ENCODE results near the gene MED29. TPM values are rescaled to one million over a fixed set of nuclear protein-coding genes. Genes with fewer than 3 reads are reported as not detected.

The MED29 gene, protein sequence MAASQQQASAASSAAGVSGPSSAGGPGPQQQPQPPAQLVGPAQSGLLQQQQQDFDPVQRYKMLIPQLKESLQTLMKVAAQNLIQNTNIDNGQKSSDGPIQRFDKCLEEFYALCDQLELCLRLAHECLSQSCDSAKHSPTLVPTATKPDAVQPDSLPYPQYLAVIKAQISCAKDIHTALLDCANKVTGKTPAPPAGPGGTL
- 20.7 and 41.1 TPM in 2 replicates for total RNA-seq (2014; rRNA removed; shearing (Covaris generic))

GRCh38 chr19:39390751-39391437 is at the start of gene MED29, which contains the start of gene PAF1:
TSS of gene MED29 (plus strand) at chr19:39391378. CDS start at chr19:39391423, 45 bp downstream.
TSS of gene PAF1 (minus strand) at chr19:39391106. CDS start at chr19:39390864, 242 bp downstream.
- DNase-seq (ENCODE audit: low read depth), result peak; percentile 100

DNA sequence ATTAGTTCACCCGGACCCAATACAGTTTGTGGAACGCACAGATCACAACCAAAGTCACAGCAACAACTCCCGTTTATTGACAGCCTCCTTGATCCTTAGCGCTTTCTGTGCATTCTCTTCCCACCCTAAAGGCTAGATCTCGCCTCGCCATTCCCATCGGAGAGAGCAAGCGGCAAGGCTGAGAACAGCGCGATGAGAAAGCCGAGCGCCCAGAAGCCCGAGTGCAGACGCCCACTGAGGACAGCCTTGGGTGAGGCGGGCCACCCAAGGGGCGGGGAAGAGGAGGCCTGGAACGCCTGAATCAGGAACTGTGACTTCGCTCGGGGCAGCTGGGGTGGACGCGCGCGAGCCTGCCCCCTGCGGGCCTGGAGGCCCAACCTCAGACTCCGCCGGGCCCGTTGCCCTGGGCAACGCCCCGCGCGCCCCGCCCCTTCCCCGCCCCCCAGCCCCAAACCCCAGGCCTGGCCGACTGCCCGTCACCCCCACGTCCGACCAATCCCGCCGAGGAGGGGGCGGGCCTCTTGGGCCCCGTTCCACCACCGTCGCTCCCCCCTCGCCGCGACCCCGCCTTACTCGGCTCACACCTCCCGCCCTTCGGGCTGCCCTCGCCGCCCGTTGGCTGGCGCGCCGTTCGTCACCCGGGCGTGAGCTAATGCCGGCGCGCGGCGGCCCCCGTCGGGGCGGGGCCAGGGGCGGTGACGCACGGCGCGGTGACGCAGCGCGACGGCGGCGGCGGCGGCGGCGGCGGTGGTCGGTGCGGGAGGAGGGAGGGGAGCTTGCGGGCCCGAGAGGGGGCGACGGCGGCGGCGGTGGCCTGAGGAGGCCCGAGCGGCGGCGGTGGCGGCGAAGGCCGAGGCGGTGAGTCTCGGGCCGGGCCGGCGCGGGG is 49.2 kb upstream of the MED29 start, which contains the start of gene SAMD4B:
TSS of gene SAMD4B (plus strand) at position 703 of the 886 bp plus-strand sequence. CDS start 14,473 bp downstream, outside the sequence.
- peak; percentile 100 for DNase-seq (ENCODE audit: low read depth)

- DNase-seq (ENCODE audit: low read depth), result no peak
Observed at GRCh38 chr19:39342647-39343305, 48.4 kb upstream of the MED29 start.

DNA sequence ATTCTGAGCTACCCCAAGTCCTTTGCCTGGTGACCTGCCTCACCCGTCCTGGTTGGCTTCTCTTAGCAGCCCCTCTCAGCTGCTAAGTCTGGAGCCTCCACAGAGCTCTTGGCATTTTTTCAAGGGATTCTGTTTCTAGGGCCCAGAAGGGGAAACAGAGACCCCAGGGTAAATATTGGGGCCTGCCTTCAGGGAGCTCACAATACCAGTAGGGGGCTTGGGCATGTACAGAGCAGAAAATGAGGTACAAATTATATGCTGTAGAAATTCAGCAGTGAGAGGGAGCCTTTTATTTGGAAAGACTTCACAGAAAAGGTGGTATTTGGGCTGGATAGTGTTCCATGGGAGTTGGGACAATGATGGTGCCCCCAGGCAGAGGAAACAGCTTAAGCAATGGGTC is 45.2 kb upstream of the MED29 start:
- no peak for DNase-seq (ENCODE audit: low read depth)

- no peak for DNase-seq (ENCODE audit: low read depth)
Observed at GRCh38 chr19:39347332-39348164, 43.6 kb upstream of the MED29 start.

GRCh38 chr19:39349326-39349725 is 41.9 kb upstream of the MED29 start:
- DNase-seq (ENCODE audit: low read depth), result no peak

DNA sequence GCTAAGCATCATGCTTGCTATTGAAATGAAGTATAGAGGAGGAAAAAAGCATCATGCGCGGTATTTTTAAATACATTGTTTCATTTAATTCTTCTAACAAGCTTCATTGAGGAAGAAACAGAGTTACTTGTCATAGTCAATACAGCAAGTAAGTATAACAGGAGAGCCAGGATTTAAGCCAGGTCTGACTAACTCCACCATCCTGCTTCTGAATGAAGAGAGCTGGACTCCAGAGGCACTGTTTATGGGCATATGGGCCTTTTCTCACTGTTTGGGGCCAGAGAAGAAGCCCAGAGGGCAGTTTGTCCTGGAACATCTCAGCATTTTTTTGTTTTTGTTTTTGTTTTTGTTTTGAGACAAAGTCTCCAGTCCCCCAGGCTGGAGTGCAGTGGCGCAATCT is 41.0 kb upstream of the MED29 start:
- no peak for DNase-seq (ENCODE audit: low read depth)

- DNase-seq (ENCODE audit: low read depth), result no peak
Observed at GRCh38 chr19:39351537-39352064, 39.6 kb upstream of the MED29 start.

DNA sequence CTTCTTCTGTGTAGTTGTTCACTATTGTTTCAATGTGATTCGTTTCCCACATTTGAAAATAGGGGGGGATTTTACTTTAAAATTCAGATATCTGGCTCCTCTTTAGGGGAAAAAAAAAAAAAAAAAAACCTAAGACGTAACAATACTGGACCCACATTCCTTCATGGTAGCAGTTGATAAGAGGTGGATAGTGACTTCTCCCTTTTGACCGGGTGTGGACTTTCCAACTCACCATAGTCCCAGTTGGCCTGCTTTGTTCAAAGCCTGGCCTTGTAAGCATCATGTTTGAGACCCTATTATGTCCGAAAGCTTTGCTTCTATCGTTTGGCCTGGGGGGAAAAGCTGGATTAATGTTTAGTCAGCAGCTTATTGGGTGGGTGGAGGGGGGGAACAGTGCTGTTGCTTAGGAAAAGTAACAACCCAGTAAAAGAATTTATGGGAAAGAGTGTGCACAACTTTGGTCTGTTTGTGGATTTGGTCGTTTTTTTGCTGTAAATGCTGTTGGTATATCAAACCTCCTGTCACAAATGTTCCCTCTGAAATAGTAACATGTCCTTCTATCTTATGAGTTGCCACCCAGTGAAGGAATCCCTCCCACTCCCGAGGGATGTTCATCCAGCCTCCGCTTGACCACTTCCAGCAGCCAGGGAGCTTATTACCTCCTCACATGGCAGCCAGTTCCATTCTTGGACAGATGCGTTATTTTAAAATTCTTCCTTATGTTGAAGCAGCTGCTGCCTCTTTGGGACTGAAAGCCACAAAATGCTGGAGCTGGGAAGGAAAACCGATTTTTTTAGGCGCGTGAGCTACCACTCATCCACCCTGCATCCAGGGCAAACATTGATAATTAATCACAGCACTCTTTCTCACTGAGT is 38.6 kb upstream of the MED29 start:
- DNase-seq (ENCODE audit: low read depth), result no peak

DNA sequence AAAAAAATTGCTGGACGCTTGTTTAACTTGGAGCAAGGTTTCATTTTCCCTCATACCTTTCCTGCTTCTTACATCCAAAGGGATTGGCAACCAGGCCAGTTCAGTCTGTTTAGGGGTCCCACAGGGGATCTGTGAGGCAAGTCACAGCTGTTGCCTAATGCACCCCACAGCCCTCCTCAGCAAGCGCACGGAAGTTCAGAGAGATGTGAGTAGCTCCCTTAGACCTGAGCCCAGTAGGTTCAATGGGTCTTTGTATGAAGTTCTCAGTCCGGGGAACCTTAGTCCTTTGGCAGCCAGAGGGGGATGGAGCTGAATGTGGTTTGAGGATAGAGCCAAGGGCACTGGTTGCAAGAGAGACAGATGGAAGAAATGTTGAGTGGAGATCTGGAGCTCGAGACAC is 35.9 kb upstream of the MED29 start:
- no peak for DNase-seq (ENCODE audit: low read depth)

GRCh38 chr19:39356073-39356472 is 35.1 kb upstream of the MED29 start:
- no peak for DNase-seq (ENCODE audit: low read depth)

GRCh38 chr19:39356647-39357046 is 34.5 kb upstream of the MED29 start:
- DNase-seq (ENCODE audit: low read depth), result no peak

GRCh38 chr19:39359026-39359425 is 32.2 kb upstream of the MED29 start:
- DNase-seq (ENCODE audit: low read depth), result no peak

DNA sequence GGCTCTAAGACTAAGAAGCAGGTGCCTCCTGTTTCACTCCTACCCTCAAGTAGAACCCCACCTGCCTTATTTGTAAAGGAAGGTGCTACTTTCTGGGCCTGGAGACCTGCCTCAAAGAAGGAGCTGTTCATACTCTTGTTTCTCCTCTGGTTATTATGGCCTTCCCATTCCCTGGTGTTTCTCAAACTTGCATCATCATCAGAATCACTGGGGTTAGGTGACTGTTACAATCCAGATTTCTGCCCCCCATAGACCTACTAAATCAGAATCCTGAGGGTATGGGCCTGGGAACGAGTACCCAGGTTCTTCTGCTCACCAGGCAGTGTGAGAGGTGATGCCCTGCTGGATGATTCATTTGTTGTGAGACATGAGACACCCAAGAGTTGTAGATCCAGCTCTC is 30.6 kb upstream of the MED29 start:
- DNase-seq (ENCODE audit: low read depth), result no peak

GRCh38 chr19:39362682-39363657 is 28.2 kb upstream of the MED29 start:
- peak; percentile 21 for DNase-seq (ENCODE audit: low read depth)

GRCh38 chr19:39363901-39364457 is 27.2 kb upstream of the MED29 start:
- DNase-seq (ENCODE audit: low read depth), result no peak

DNA sequence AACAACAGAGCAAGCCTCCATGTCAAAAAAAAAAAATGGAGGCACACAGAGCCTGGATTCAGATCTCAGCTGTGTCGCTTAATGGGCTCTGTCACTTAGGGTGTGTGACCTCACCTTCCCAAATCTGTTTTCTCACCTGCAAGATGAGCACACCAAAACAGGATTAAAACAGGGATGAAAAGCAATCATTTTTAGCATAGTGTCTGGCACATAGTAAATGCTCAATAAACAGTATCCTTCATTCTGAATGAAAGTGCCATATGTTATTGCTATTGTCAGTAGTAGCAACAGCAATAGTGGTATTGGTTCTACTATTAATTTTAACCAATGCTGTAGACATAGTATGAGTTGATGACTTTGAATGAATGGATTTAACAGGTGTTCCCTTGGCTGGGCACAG is 25.6 kb upstream of the MED29 start:
- no peak for DNase-seq (ENCODE audit: low read depth)

DNA sequence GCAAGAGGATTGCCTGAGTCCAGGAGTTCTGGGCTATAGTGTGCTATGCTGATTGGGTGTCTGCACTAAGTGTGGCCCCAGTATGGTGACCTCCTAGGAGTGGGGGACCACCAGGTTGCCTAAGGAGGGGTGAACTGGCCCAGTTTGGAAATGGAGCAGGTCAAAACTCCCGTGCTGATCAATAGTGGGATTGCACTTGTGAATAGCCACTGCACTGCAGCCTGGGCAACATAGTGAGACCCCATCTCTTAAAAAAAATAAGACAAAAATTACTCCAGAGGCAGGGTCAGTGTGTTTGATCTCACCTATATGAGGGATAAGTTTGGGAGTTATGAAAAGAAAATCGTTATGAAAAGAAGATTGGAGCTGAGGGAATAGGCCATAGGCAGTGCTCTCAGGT is 22.0 kb upstream of the MED29 start:
- DNase-seq (ENCODE audit: low read depth), result no peak
